ENCODE results near the gene SLC6A6.
A peak's percentile ranks its signal among the peaks of the same experiment; 100 is the strongest.

The SLC6A6 gene

DNA sequence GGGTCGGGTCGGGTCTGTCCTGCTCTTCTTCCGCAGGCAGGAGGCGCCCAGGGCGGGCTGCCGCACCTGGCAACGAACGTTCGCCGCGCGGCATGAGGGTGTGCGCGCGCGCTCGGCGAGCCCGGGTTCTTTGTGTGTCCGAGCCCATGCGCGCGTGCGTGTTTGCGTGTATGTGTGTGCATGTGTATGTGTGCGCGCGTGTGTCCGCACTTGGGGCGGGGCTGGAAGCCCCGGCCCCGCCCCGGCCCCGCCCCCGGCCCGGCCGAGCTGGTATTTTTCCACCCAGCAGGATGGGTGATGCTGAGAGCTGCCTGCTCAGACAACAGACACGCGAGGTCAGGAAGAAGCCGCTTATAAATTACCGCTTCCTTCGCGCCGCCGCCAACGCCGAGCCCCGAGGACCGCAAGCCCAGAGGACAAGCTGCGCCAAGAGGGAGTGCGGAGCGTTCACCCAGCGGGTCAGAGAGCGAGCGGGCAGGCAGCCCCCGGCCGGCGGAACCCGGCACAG lies at the start of gene SLC6A6:
SLC6A6 (plus strand) TSS at position 303 of the 508 bp plus-strand sequence. CDS start 41,029 bp downstream, outside the sequence.
- DNase-seq (ENCODE audit: low read depth in 2 of 2): peak; percentile 86 to 91

DNA sequence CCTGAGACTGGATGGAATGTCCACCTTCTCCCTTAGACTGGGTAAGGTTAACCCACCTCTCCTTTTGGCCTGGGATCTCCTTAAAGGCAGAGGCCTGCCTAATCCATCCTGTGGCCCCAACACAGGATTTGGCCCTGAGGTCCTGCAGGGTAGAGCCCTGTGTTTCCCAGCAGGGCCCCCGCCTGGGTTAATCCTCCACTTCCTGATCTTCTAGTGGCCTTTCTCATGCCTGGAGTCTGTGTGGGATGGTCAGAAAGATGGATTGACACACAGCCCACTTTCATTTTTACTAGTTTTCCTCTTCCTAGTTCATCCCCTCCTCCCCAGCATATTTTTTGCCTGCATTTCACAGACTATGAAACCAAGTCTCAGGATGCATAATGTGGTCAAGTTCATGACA lies 48.9 kb upstream of the SLC6A6 start:
- no peak for DNase-seq (ENCODE audit: low read depth in 2 of 2)

DNA sequence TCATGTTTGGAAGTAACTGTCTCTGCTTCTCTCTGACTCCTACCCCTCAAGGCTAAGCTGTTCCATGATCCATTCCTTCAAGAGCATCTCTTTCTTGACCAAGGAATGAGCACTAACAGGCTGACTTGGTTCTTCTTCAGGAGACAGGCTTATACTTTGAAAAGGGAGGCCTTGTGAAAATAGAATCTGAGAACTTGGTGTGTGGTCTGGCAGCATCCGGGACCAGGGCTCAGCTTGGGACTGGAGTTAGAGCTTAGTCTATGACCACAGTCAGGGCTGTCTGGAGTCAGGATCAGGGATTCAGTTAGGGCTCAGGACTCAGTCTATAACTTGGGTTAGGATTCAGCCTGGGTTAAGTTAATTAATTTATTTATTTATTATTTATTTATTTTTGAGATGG lies 44.9 kb upstream of the SLC6A6 start:
- no peak for DNase-seq (ENCODE audit: low read depth in 2 of 2)

DNA sequence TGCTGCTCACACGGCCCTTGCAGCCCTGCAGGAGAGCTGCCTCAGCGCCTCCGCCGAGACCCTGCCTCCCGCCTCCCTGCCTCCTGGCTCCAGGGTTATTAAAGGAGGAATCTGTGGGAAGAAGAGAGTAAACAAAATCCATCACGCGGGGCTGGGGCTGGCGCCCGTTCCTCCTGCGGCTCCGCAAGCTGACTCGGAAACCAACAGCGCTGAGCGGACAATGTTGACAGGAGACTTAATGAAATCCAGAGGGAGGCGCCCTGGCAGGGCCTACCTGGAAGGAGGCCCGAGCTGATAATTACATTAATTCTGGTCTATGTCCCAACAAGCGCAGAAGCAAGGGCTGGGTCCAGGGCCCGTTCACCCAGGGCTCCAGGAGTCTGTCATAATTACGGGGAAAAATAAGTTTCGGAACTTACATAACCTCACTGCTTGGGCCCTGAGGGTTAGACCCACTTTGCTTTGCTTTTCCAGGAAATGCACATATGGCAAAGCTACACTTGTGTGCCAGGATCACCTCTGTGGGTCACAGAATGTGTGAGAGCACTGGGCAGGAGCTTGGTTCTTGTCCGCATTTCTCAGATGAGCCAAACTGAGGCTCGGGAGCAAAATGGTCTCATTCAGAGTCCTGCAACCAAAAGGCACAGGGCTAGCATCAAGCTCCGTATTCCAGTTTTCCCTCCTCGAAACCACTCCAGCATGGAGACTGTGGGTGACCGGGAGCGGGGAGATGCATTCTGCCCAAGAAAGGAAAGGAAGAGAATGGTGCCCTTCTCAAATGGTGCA lies 43.8 kb upstream of the SLC6A6 start:
- DNase-seq (ENCODE audit: low read depth in 2 of 2): no peak

DNA sequence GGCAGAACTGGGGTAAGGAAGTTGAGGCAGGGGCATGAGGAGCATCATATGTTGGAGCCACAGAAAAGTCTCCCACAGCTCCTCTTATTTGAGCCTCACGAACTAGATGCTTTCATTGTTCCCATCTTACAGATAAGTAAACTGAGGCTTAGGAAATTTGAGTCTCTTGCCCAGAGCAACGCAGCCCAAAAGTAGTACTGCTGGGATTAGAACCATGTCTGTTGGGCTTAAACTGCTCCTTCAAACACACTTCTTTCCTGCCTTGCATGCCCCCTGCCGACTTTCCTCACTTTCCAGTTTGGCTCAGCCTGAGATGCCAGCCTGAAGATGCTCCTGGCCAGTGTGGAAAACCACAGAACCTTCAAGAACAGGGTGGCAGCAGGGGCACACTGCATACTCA lies 43.1 kb upstream of the SLC6A6 start:
- DNase-seq (ENCODE audit: low read depth in 2 of 2): no peak

DNA sequence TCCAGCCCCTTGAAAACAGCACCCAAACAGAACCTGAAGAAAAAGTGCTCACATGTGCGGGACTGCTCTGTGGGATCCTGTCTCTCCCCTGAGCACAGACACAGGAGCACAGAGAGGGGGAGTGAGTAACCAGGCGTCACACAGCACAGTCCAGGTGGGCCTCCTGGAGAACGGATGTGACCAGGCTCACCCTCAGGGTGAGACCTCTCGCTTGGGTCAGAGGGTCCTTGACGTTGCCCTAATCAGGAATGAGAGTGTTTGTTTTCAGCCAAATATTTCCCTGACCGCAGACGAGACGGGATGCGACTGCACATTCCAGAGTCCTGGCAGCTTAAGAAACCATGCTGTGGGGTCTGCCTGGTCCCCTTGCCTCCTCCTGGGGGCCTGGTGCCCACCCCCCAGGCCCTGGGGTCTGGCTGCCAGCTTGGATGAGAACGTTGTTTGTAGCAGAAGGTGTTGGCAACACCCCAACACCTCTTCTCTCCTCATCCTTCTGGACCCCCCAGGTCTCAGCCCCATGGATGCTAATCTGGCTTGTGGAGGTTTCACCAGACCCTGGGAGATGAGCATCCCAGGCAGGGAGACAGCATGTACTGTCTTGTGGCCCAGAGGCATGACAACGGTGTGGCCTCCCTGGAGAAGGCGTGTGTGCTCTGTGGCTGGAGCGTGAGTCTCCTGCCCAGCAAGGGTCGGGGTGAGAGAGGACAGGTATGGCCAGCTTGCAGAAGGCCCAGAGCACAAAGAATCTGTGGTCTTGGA lies 42.1 kb upstream of the SLC6A6 start:
- no peak for DNase-seq (ENCODE audit: low read depth in 2 of 2)

DNA sequence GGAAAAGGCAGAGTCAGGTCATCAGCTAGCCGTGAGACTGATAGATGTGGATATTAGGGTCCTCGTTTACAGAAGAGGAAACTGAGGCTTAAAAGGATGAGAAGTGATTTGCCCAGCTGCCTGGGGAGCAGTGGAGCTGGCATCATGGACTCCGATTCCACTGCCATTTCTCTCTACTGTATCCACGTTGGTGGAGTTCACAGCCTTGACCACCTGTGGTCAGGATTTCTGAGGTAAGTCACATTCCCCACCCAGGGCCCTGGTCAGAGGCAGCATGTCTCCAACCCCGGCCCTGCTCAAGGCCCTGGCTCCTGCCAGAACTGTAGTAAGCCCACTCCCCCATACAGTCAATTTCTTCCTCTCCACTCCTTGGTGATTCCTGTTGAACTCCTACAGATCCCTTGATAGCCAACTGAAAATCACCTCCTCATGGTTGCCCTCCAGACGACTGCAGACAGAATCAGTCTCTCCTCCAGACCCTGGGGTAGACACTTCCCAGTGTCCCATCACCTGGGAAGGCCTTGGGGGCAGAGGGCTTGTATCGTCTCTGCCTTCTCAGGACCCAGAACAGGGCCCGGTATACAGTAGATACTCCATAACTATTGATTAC lies 41.2 kb upstream of the SLC6A6 start:
- DNase-seq (ENCODE audit: low read depth in 2 of 2): no peak

DNA sequence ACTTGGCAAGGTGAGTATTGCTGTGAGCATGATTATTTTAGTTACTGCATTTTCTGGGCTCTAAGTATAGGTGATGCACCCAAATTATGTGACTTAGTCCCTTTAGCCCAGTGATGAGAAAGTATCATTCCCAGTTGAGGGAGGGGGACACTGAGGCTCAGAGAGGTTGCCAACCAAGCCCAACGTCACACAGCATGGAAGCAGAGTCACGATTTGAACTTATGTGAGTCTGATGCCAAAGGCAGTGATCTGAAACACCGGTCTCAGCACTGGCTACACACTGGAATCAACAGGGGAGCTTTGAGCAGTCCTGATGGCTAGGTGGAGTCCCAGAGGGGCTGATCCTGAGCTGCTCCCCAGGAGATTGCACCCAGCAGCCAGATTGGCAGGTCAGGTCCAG lies 39.5 kb upstream of the SLC6A6 start:
- DNase-seq (ENCODE audit: low read depth in 2 of 2): no peak

DNA sequence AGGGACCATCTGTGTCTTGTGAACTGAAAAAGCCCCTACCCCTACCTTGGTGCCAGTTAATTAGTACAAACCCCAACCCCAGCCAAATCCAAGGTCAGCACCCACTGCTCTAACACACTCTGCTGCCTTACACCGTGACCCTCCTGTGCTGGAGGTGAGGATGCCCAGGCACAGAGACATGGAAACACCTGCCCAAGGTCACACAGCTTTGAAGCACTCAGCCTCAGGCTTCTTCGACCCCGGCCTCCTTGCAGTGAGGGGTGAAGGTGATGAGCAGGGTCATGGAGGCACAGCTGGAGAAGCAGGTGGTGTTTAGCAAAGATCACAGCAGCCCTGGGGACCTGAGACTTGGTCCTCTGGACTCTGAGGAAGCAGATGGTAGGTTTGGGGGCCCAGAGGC lies 39.0 kb upstream of the SLC6A6 start:
- no peak for DNase-seq (ENCODE audit: low read depth in 2 of 2)

DNA sequence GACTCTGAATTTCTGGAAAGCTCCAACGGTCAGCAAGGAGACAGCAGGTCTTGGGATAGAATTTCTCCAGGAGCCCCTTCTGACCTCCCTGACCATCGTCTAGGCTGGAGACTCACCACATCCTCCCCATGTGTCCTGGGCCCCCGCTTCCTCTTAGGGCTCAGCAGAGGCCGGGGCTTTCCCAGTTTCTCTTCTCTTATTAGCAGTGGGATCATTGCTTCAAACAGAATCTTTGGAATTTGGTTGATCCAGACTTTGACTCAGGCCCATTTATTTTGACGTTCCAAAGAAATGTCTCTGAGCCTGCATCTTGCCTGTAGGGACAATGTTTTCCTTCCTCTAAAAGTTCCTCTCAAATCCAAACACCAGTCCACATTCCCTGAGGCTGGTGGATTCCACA lies 38.4 kb upstream of the SLC6A6 start:
- DNase-seq (ENCODE audit: low read depth in 2 of 2): no peak

DNA sequence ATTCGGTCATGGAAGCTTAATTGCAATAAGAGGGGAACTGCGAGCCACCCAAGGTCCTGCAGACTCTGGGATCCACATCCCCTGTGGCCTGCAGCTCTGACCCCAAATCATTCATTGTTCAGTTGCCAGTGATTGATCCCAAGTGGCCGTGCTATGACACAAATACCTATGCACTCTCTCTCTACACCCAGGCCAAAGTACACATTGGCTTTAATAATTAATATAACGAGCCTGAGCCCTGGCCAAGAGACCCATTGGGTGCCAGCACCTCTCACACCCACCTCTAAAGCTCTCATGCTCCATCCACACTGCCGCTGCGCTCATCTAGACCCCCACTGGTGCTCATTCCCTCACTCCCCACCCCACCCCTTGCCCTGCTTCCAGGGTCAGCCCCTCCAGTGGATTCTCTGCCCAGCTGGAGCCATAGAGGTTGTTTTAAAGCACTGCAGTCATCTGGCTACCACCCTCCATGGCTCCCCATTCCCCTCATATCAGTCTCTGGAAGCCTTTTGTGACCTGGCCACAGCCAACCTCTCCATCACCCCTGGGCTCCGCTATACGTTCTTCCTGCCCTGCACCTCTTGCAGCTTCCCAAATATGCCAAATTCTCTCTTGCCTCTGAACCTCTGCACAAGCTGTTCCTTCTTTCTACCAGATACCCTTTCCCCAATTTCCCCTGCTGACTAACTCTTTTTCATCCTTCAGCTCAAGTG lies 37.7 kb upstream of the SLC6A6 start:
- no peak for DNase-seq (ENCODE audit: low read depth in 2 of 2)

DNA sequence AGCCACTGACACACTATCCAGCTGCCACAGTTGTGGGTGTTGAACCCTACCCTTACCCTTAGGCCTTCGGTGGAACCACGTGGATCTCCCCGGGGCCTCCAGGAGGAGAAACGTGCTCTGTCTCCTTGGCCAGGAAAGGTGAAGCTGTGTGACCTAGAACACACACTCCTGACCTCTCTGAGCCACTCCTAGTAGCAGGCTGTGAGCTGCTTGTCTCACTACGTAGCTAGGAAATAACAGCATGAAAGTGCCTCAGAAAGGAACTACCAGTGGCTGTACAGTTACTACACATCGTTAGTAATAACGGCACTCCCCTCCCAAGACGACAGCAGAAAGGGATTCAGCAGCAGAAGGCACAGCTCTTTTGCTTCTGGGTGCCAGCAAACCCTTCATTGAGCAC lies 36.2 kb upstream of the SLC6A6 start:
- no peak for DNase-seq (ENCODE audit: low read depth in 2 of 2)

DNA sequence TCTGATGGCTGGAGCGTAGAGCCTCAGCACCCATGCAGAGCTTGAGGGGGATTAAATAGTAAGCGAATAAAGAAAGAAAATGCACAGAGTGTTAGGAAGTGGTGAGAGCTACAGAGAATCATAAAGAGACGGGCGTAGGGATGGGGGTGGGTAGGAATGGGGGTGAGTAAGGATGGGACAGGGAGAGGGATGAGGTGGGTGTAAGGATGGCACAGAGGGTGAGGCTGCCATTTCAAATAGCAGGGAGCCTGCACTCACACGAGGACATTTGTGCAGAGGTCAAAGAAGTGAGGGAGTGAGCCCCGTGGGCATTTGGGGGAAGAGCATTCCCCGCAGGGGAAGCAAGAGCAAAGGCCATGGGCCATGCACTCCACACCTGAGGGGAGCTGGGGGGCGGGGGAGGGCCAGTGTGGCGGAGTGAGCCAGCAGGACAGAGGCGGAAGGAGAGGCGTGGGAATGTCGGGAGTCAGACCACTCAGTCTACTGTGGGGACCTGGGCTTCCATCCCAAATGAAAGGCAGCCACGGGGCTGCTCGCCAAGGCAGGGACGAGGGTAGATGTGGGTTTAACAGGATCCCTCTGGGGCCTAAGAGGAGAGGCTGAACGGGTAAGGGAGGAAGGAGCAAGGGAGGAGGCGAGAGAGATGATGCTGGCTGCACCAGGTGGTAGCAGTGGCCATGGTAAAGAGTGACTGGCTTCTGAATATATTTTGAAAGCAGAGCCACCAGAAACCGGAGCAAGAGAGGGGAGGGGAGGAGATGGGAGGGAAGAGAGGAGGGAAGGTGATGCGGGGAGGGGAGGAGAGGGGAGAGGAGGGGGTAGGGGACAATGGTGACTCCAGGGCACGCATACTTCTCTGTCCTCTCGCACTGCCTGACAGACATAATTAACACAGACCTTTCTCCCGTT lies 35.2 kb upstream of the SLC6A6 start:
- no peak for DNase-seq (ENCODE audit: low read depth in 2 of 2)

DNA sequence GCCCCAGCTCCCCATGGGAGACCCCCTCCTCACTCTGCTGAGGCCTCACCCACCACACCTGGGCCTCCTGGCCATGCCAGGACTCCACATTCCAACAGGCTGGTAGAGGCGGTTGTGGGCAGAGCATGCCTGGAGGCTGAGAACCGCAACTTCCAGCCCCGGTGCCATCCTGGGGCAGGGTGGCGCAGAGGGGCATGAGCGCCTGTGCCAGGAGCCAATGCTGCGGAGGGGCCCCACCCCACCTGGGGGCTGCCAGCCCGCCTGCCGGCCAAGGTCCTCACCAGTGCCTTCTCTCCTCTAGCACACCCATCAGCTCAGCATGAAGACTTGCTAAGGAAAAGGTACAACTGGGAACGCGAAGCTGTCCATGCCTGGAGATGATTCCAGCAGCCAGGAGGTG lies 34.3 kb upstream of the SLC6A6 start:
- DNase-seq (ENCODE audit: low read depth in 2 of 2): no peak

DNA sequence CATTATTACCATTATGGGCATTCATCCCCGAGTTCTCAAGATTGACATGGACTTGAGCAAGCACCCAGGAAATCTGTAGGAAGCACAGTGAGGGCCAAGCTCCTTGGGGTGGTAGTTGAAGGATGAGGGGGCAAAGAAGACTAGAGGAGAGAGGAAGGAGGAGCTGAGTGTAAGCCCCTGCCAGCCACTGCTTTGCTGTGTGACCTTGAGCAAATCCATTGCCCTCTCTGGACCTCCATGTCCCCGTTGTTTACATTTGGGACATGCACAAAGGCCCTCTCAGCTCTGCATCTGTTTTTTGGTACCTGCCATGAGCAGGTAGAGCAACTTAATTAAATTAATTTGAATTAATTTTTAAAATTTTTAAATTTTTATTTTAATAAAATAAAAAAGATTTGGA lies 33.5 kb upstream of the SLC6A6 start:
- DNase-seq (ENCODE audit: low read depth in 2 of 2): no peak

DNA sequence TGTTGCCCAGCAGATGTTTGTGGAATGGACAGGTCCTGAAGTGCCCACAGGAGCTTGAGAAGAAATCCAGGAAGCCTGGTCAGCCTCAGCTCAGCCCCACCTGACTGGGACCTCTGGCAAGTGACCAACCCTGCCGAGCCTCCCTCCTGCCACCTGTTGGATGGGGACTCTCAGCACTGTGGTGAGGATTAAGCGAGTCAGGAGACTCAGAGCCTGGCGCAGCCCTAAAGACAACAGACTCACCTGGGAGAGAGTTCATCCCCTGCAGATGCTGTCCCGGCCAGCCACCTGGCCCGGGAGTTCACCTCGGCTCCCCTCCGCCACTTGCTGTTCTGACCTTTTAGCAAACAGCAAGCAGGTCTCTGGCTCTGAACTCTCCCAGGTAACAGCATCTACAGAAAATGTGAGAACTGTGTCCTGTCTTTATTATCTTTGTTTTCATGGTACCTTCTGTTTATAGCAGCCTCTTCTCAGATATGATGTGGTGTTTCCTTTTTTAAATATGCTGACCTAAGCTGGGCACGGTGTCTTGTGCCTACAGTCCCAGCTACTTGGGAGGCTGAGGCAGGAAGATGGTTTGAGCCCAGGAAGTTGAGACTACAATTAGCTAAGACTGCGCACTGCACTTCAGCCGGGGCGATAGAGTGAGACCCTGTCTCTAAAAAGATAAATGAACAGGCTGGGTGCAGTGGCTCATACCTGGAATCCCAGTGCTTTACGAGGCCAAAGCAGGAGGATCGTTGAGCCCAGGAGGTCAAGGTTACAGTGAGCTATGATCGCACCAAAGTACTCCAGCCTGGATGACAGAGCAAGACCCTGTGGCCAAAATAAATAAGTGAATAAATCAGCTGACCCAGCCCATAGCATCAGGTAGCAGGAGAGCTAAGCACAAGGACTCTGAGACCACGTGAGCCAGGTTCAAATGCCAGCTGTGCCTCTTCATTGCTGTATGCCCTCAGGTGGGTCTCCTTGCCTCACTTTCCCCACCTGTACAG lies 32.4 kb upstream of the SLC6A6 start:
- no peak for DNase-seq (ENCODE audit: low read depth in 2 of 2)

DNA sequence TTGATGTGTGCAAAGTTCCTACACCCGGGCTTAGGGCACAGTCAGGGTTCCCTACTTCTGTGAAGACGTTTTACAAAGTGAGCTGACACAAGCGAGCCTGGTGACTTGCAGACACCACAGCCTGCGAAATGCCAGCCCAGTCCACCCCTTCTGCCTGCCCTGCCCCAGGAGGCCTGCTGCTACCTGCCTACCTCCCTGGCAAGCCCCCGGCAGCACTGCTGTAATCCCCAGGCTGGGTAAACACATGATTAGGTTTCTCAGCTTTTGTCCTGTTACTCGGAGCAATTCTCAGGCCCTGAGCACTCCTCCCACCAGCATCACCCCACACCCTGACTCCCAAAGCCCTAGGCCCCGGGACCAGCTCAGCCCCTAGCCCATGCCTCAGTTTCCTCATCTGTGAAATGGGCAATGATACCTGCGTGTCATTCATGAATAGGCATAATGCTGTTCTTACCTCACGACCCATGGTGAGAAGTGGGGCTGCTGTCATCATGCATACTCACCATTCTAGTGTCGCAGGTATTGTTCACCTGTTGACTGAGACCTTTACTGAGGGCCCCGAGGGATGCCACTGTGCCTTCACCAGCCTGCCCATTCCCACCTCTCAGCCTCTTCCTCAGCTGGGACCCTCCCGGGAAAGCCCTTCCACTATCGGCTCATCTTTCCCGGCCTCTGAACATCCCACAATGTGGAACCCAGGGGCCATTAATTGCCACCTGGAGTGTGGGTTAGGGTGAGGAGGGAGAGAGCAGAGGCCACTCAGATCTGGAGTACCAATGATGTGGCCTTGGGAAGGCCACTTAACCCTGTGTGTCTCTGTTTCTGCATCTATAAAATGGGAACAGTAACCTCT lies 31.5 kb upstream of the SLC6A6 start:
- no peak for DNase-seq (ENCODE audit: low read depth in 2 of 2)

DNA sequence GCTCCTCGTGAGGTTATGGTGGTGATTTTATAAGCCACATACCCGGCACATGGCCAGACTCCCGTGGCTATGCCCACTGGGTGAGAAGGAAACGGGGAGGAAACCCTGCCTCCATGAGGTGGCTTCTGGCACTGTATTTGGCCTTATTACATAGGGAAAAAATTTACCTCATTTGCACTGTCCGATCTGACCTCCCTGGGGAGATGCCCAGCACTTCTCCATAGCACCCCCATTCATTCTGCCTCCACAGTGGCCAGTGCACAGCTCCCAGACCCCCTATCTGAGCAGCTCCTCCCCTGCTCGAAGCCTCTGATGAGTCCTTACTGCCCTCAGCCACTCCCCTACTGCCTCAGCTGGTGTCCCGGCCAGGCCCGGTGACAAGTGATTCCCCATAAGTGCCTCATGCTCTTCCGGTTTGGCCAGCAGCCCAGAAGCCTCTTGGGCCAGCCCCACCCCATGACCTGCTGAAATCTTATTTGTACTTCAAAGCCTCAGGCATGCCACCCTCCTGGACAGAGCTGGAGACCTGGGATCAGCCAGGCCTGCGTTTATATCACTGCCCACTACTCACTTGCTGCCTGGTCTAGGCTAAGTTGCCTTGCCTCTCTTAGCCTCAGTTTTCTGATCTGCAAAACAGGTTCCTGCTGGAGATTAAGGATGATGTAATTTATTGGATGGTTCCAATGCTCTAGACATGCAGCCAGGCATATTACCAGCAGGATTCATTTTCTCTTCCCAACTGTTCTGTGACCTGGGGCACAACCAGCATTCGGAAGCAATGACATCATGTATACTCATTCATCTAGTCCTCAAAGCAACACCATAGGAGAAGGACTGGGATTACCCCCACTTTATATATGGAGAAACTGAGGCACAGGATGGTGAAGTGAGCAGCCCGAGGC lies 30.6 kb upstream of the SLC6A6 start:
- DNase-seq (ENCODE audit: low read depth in 2 of 2): no peak

Measured in activated CD8-positive, alpha-beta memory T cell treated with anti-CD3 and anti-CD28 coated beads for 4 hours (primary cell).